HepG2 (cell line): ENCODE measurements around the gene ANTXR1. TPM values are rescaled to one million over a fixed set of nuclear protein-coding genes. Genes with fewer than 3 reads are reported as not detected.

Experiments
- ATAC-seq: fragments of 200-7000 bp; cut with Tn5 transposase; 3 replicates; pipeline ENCODE4 v1.9.1; 2020; ENCODE audit warnings: mild to moderate bottlenecking, moderate library complexity
- BruUV-seq: library from RNA; stranded (reverse); fragments of 400-500 nt; replicated peaks from 2 replicates; lab custom pipeline; 2021; lab: Mats Ljungman, UMichigan
- CTCF ChIA-PET: fragments of 300-600 bp; formaldehyde crosslinking; extraction: SDS; loops from one replicate; lab custom pipeline; 2021; ENCODE audit warnings: low total read pairs, inconsistent platforms, low intra/inter-chr PET ratio; lab: Yijun Ruan, JAX
- POLR2A ChIA-PET: fragments of 350-600 bp; sonication (Branson Sonifier 250); formaldehyde crosslinking; loops from one replicate; lab custom pipeline; 2020; ENCODE audit warnings: antibody characterized with exemption, inconsistent platforms; lab: Yijun Ruan, JAX
- DNase-seq: peaks from one replicate; pipeline ENCODE4 v3.0.0-alpha.2; 2015; ENCODE audit warnings: low spot score
- FAIRE-seq: peaks from 3 replicates; lab custom pipeline; 2011; peaks lifted over from hg19 to GRCh38; lab: Jason Lieb, UNC
- H2AFZ ChIP-seq: one replicate; pipeline ENCODE4 v1.6.1; 2011; ENCODE audit warnings: low read length, inconsistent platforms
- H3K27ac ChIP-seq: fragments of 300-600 bp; 3 replicates; pipeline ENCODE4 v1.8.0; 2011; ENCODE audit warnings: mixed run types, mild to moderate bottlenecking, mixed read lengths, low read length, inconsistent platforms; ENCODE audit not compliant: insufficient read depth; ENCODE audit errors: extremely low read length
- H3K27me3 ChIP-seq, 2 experiments: fragments of 200-600 bp in 1 of 2; 2 replicates in 1 of 2; 3 replicates in 1 of 2; pipeline versions ENCODE4 v1.6.0 to v1.8.0; 2011; ENCODE audit warnings: low read length in 2 of 2, mild to moderate bottlenecking in 2 of 2, moderate library complexity in 2 of 2, inconsistent platforms in 1 of 2; ENCODE audit not compliant: insufficient read depth in 2 of 2, control insufficient read depth in 1 of 2
- H3K36me3 ChIP-seq, 2 experiments: fragments of 200-600 bp in 1 of 2; replicated peaks in 1 of 2; 2 replicates in 1 of 2; 3 replicates in 1 of 2; pipeline versions ENCODE4 v1.5.1 to v1.8.0; 2011; ENCODE audit warnings: low read length in 2 of 2, inconsistent platforms in 1 of 2; ENCODE audit not compliant: insufficient read depth in 2 of 2, control insufficient read depth in 1 of 2
- H3K4me1 ChIP-seq: 2 replicates; pipeline ENCODE4 v1.5.1; 2012; ENCODE audit warnings: low read length, inconsistent platforms; ENCODE audit not compliant: insufficient read depth
- H3K4me2 ChIP-seq: 2 replicates; pipeline ENCODE4 v1.6.0; 2011; ENCODE audit warnings: low read depth, low read length, inconsistent platforms
- H3K4me3 ChIP-seq, 3 experiments: fragments of 200-600 bp in 1 of 3; sonication (generic), shearing (Covaris generic) in 1 of 3; replicated peaks in 1 of 3; 2 replicates each; pipeline ENCODE4 v1.5.1; 2011 to 2016; ENCODE audit warnings: low read length in 3 of 3, inconsistent platforms in 2 of 3, low read depth in 2 of 3, mild to moderate bottlenecking in 2 of 3, control low read depth in 1 of 3, mixed read lengths in 1 of 3; ENCODE audit not compliant: insufficient read depth in 1 of 3
- H3K79me2 ChIP-seq: one replicate; pipeline ENCODE4 v1.6.1; 2011; ENCODE audit warnings: low read length, inconsistent platforms; ENCODE audit not compliant: insufficient read depth
- H3K9ac ChIP-seq: 2 replicates; pipeline ENCODE4 v1.6.0; 2011; ENCODE audit warnings: mild to moderate bottlenecking, low read depth, low read length, inconsistent platforms; ENCODE audit not compliant: insufficient read depth
- H3K9me3 ChIP-seq: 2 replicates; pipeline ENCODE4 v1.5.1; 2012; ENCODE audit warnings: mild to moderate bottlenecking, low read length
- H4K20me1 ChIP-seq: 2 replicates; pipeline ENCODE4 v1.6.0; 2011; ENCODE audit warnings: inconsistent platforms, mild to moderate bottlenecking, low read length, moderate library complexity; ENCODE audit not compliant: insufficient read depth
- BRD4 ChIP-seq: sonication (generic); formaldehyde crosslinking; IDR thresholded peaks from 2 replicates; pipeline ENCODE4 v1.4.0; 2020; ENCODE audit warnings: missing genetic modification reagents
- ESRRA ChIP-seq: sonication (generic); formaldehyde crosslinking; IDR thresholded peaks from 2 replicates; pipeline ENCODE4 v1.5.1; 2020; ENCODE audit warnings: mild to moderate bottlenecking, low read depth, missing genetic modification reagents
- FOSL1 ChIP-seq: sonication (generic); formaldehyde crosslinking; IDR thresholded peaks from 2 replicates; pipeline ENCODE4 v1.9.0; 2021; ENCODE audit warnings: missing genetic modification reagents, borderline replicate concordance
- MBNL3 ChIP-seq: fragments of 250-450 bp; sonication (Bioruptor Pico); conservative IDR thresholded peaks from 2 replicates; pipeline ENCODE4 v1.8.0; 2022; ENCODE audit warnings: mild to moderate bottlenecking, inconsistent platforms
- NFAT5 ChIP-seq: sonication (generic); formaldehyde crosslinking; IDR thresholded peaks from 2 replicates; pipeline ENCODE4 v1.4.0; 2020; ENCODE audit warnings: missing genetic modification reagents
- ZMYM4 ChIP-seq: sonication (generic); formaldehyde crosslinking; IDR thresholded peaks from 2 replicates; pipeline ENCODE4 v1.8.1; 2023; ENCODE audit warnings: mild to moderate bottlenecking, missing genetic modification reagents
- ZNF503 ChIP-seq: sonication (generic); formaldehyde crosslinking; IDR thresholded peaks from 2 replicates; pipeline ENCODE4 v1.4.0; 2020; ENCODE audit warnings: missing genetic modification reagents
- ZNF543 ChIP-seq: sonication (generic); formaldehyde crosslinking; IDR thresholded peaks from 2 replicates; pipeline ENCODE4 v1.4.0; 2020; ENCODE audit warnings: mild to moderate bottlenecking, missing genetic modification reagents
- ZNF788 ChIP-seq: sonication (generic); formaldehyde crosslinking; IDR thresholded peaks from 2 replicates; pipeline ENCODE4 v1.5.0; 2020; ENCODE audit warnings: mild to moderate bottlenecking, missing genetic modification reagents, borderline replicate concordance
- WGBS: methylation state at CpG from one replicate; pipeline ENCODE4 v1.1.6; 2017; ENCODE audit warnings: low lambda C conversion rate; 5-methylcytosine and 5-hydroxymethylcytosine counted together
- in situ Hi-C: cut with HindIII; loops from 2 replicates; pipeline ENCODE4 v1.10.0; 2017; ENCODE audit warnings: low pct_unique_long_range_greater_than_20kb; ENCODE audit not compliant: extremely low pct_ligation_motif_present
- intact Hi-C: fragments of 100-400 bp; cut with micrococcal nuclease; formaldehyde crosslinking; loops from one replicate; pipeline ENCODE4 v1.10.0; 2022; ENCODE audit not compliant: unreplicated experiment
- polyA plus RNA-seq, 8 experiments: library from polyadenylated mRNA; depleted of rRNA in 3 of 8; stranded (reverse) in 7 of 8; unstranded in 1 of 8; fragments of >200 nt; fragmentation: Illumina TruSeq in 4 of 8; extraction: Trizol in 4 of 8; gene quantifications; 2 replicates each; pipeline versions ENCODE4 v1.2.1 to v1.2.3, GENCODE V29; 2011 to 2016; ENCODE audit warnings: low read depth in 4 of 8, missing spikeins in 1 of 8, mixed read lengths in 1 of 8; ENCODE audit not compliant: insufficient read depth in 1 of 8
- total RNA-seq, 5 experiments: library from RNA; depleted of rRNA; stranded (reverse); fragments of >200 nt; fragmentation: Illumina TruSeq; extraction: Trizol; gene quantifications; 2 replicates each; pipeline ENCODE4 v1.2.3, GENCODE V29; 2016; ENCODE audit warnings: low read depth in 1 of 5
- TF ChIP-seq, protein P1 (sequence below): sonication (generic); formaldehyde crosslinking; IDR thresholded peaks from 2 replicates; pipeline ENCODE4 v1.5.1; 2020; ENCODE audit warnings: mild to moderate bottlenecking, missing genetic modification reagents, borderline replicate concordance
- TF ChIP-seq, protein P2 (sequence below): IDR thresholded peaks from 2 replicates; pipeline ENCODE4 v1.6.1; 2016; ENCODE audit warnings: mild to moderate bottlenecking, missing biosample characterization, missing genetic modification reagents

Gene ANTXR1
- total and polyA plus RNA-seq, 2 of the 13 experiments (the other 11 are each of a cell fraction or from before 2014, with no cell fraction given), result 4.5 to 12.7 TPM

DNA sequence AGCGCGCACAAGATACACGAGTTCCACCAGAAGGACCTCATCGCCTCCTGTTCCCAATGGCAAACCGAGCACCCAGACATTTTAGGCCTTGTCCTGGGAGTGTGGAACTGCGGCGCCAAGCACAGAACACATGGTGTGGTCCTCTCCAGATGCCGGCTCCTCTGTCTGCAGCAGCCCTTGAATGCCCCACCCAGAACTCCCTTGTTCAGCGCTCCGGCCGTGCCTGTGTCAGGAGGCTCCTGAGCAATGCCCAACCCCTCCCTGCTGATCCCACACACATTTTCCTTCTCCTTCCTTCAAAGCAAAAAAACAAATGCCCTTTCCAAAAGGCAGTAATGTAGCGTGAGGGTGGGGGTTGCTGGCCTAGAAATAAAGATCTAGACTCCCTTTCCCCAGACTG is 284.2 kb downstream of the ANTXR1 start (continued):
- TF ChIP-seq ESRRA (CRISPR knock-in tag) (no peak), MBNL3 (CRISPR knock-in tag) (no peak), FOSL1 (CRISPR knock-in tag) (no peak)
- TF ChIP-seq, protein P1, sequence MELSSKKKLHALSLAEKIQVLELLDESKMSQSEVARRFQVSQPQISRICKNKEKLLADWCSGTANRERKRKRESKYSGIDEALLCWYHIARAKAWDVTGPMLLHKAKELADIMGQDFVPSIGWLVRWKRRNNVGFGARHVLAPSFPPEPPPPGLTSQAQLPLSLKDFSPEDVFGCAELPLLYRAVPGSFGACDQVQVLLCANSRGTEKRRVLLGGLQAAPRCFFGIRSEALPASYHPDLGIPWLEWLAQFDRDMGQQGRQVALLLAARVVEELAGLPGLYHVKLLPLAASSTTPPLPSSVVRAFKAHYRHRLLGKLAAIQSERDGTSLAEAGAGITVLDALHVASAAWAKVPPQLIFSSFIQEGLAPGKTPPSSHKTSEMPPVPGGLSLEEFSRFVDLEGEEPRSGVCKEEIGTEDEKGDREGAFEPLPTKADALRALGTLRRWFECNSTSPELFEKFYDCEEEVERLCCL (CRISPR knock-in tag), result no peak
- TF ChIP-seq, protein P2, sequence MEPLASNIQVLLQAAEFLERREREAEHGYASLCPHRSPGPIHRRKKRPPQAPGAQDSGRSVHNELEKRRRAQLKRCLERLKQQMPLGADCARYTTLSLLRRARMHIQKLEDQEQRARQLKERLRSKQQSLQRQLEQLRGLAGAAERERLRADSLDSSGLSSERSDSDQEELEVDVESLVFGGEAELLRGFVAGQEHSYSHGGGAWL (CRISPR knock-in tag), result no peak

- H3K4me3 ChIP-seq, result no peak overlapping the region
- no peaks in the 10 kb centered on the region for H3K27me3 ChIP-seq
- H3K4me2 ChIP-seq, result no peak overlapping the region; the same call in 1 of the 2 replicates
- intact Hi-C loops (no loop called here), in situ Hi-C loops (no loop called here)
- CTCF ChIA-PET, result no interaction called here
- no peak for FAIRE-seq
- peaks cover 50% of the 10 kb centered on the region for H3K4me1 ChIP-seq
- H3K27ac ChIP-seq, result no peak overlapping the region
- BruUV-seq, result no TSS peak
- no peaks in the 10 kb centered on the region for H4K20me1 ChIP-seq
- H3K9me3 ChIP-seq, result no peaks in the 10 kb centered on the region
- POLR2A ChIA-PET, result no interaction called here
- 78% methylated on average over 7 of the region's 7 CpGs for WGBS
- no peaks in the 10 kb centered on the region for H3K79me2 ChIP-seq
- DNase-seq, result peak; percentile 37
- peak; percentile 34 for ATAC-seq
- no peak overlapping the region for H2AFZ ChIP-seq
- H3K36me3 ChIP-seq, result no peaks in the 10 kb centered on the region
- no peak overlapping the region for H3K9ac ChIP-seq
- TF ChIP-seq ZNF543 (no peak), NFAT5 (CRISPR knock-in tag) (no peak), ZNF503 (no peak), ZNF788 (CRISPR knock-in tag) (no peak), ZMYM4 (peak; percentile 27; the same call in 1 of the 2 replicates), BRD4 (CRISPR knock-in tag) (no peak)
Observed at GRCh38 chr2:69298261-69298660, 285.3 kb downstream of the ANTXR1 start.
